ENCODE results near the gene TLL1.

TLL1 gene

DNA sequence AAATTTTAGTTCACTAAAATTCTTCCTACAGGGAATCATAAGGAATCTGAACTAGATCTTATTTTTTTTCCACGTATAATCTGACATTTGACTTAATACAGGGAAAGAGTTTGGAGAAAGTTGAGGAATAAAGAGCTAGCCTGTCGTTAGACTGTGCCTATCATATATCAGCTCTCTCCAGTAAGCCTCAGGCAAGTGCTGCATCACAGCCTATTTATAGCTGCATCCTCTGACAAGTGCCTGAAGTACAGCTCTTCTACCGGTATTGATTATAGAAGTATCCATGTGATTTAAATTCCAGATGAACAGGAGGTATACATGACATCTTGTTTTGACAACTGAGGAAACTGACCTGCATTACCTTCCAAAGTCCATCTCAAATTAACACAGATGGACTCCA is 248.9 kb downstream of the TLL1 start:
- FAIRE-seq (no peak), DNase-seq (ENCODE audit: insufficient read length) (no peak)
- no peak for TF ChIP-seq POLR2AphosphoS5 (IDR thresholded peaks at IDR 0.05; ENCODE audit: low read depth, low read length)

DNA sequence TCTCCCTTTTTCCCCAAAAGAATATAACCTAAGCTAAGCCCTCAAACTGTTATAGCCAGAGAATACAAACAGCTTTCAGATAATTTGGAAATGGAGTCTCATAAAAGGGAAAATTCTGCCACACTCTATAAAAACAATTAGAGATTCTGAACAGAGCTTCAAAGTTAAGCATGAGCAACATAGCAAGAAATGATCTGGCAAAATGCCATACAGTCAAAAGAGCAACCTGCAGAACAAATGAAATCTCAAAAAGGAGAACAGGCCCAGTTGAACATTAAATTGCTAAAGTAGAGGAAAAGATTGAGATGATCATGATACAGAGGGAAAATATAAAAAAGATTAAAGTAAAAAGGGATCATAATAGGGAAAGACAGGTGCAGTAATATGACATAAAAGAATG is 250.5 kb downstream of the TLL1 start:
- TF ChIP-seq POLR2A (IDR thresholded peaks at IDR 0.05; ENCODE audit: low read depth, low read length) (no peak), TAF1 (IDR thresholded peaks at IDR 0.05; ENCODE audit: borderline replicate concordance, low read depth, low read length) (no peak), POLR2AphosphoS5 (IDR thresholded peaks at IDR 0.05; ENCODE audit: low read depth, low read length) (no peak)
- FAIRE-seq (no peak), DNase-seq (ENCODE audit: insufficient read length) (no peak)

DNA sequence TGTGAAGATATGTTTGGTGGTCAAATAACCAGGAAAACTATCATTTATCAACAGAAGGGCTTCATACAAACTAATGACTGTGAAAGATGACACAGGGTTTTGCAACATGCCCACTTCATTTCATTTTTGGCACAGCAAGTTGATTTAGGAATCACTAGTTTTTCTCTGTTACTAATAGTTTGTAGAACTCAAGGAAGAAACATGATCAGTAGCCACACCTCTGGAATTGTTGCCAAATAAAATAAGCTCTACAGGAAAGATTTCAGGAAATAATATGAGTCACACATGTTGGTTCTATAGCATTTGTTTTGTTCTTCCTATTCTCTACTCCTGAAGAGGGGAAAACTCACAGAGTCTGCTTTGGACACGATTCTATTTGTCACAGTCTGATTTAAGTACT is 255.4 kb downstream of the TLL1 start:
- no peak for FAIRE-seq
- TF ChIP-seq TAF1 (IDR thresholded peaks at IDR 0.05; ENCODE audit: borderline replicate concordance, low read depth, low read length) (no peak), POLR2A (IDR thresholded peaks at IDR 0.05; ENCODE audit: low read depth, low read length) (no peak), POLR2AphosphoS5 (IDR thresholded peaks at IDR 0.05; ENCODE audit: low read depth, low read length) (no peak)
- no peak for DNase-seq (ENCODE audit: insufficient read length)

GRCh38 chr4:166134285-166134684 is 261.2 kb downstream of the TLL1 start:
- TF ChIP-seq POLR2AphosphoS5 (IDR thresholded peaks at IDR 0.05; ENCODE audit: low read depth, low read length) (no peak), TAF1 (IDR thresholded peaks at IDR 0.05; ENCODE audit: borderline replicate concordance, low read depth, low read length) (no peak), POLR2A (IDR thresholded peaks at IDR 0.05; ENCODE audit: low read depth, low read length) (no peak)
- DNase-seq (ENCODE audit: insufficient read length), result no peak
- no peak for FAIRE-seq

DNA sequence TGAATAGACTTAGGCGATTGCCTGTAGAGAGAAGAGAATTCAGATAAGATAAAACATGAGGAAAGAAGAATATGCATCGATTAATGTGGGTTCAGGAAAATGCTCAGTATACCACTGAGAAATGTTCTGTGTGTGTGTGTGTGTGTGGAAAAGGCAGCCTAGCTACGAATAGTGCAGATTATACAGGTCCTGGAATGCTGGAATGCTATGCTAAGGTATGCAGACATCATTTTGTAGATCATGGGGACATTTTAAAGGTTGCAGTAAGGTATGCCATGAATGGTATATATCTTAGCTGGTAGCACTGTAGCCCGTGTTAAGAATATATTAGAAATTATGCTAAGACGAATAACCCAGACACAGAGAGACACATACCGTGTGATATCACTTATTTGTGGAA is 267.9 kb downstream of the TLL1 start:
- TF ChIP-seq TAF1 (IDR thresholded peaks at IDR 0.05; ENCODE audit: borderline replicate concordance, low read depth, low read length) (no peak), POLR2A (IDR thresholded peaks at IDR 0.05; ENCODE audit: low read depth, low read length) (no peak)
- DNase-seq (ENCODE audit: insufficient read length), result no peak
- FAIRE-seq, result no peak

- DNase-seq (ENCODE audit: insufficient read length), result no peak
- TF ChIP-seq POLR2A (IDR thresholded peaks at IDR 0.05; ENCODE audit: low read depth, low read length) (no peak), TAF1 (IDR thresholded peaks at IDR 0.05; ENCODE audit: borderline replicate concordance, low read depth, low read length) (no peak), POLR2AphosphoS5 (IDR thresholded peaks at IDR 0.05; ENCODE audit: low read depth, low read length) (no peak)
- FAIRE-seq, result no peak
These were observed 270.2 kb downstream of the TLL1 start for GRCh38 chr4:166143227-166143626.

GRCh38 chr4:166144607-166145006 is 271.6 kb downstream of the TLL1 start:
- FAIRE-seq (no peak), DNase-seq (ENCODE audit: insufficient read length) (no peak)
- TF ChIP-seq POLR2AphosphoS5 (IDR thresholded peaks at IDR 0.05; ENCODE audit: low read depth, low read length) (no peak), POLR2A (IDR thresholded peaks at IDR 0.05; ENCODE audit: low read depth, low read length) (no peak), TAF1 (IDR thresholded peaks at IDR 0.05; ENCODE audit: borderline replicate concordance, low read depth, low read length) (no peak)

DNA sequence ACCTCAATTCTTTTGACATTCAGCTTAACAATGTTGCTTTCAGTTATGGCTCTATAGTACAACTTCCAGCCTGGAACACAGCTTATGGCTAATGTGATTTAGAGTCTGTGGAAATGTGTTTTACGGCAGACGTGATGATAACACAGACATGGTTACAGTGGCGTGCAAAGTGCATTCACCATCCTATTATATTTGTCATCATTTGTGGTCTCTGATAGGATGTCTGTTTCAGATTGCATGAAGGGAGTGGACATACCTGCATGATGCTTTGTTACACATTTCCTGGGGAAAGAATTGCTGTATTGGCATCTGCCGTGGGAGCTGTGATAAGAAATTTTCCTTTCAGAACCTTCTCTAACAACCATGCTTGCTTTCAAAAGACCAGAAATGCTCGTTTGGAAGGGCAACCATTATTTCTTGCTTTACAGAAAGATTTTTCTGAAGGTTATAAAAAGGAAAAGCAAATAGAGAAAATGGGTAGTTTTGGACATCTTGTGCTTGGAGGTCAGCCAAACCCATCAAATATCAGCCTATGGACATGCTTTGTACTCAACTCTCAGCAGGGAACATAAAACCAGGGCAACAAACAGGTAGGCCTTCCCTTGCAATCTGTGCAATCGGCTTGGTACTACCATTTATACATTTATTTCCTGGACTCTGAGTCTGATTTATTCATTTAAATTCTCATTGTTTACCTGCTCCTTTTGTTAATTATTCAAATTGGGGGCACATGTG is 273.9 kb downstream of the TLL1 start:
- TF ChIP-seq TAF1 (IDR thresholded peaks at IDR 0.05; ENCODE audit: borderline replicate concordance, low read depth, low read length), result no peak
- no peak for TF ChIP-seq POLR2AphosphoS5 (IDR thresholded peaks at IDR 0.05; ENCODE audit: low read depth, low read length)
- TF ChIP-seq POLR2A (IDR thresholded peaks at IDR 0.05; ENCODE audit: low read depth, low read length), result no peak
- FAIRE-seq, result no peak
- DNase-seq (ENCODE audit: insufficient read length), result no peak
